Caco-2 (cell line): ENCODE data around the gene SLC15A1. TPM values are rescaled to one million over a fixed set of nuclear protein-coding genes. Genes with fewer than 3 reads are reported as not detected.

Experiments
- BruUV-seq: library from RNA; stranded (reverse); fragments of 400-500 nt; replicated peaks from 2 replicates; lab custom pipeline; 2021; lab: Mats Ljungman, UMichigan
- CTCF ChIA-PET: fragments of 300-600 bp; sonication (Branson Sonifier 250); formaldehyde crosslinking; loops from one replicate; lab custom pipeline; 2022; ENCODE audit warnings: antibody characterized with exemption; lab: Charles Lee
- POLR2A ChIA-PET: fragments of 300-600 bp; sonication (Branson Sonifier 250); formaldehyde crosslinking; loops from one replicate; lab custom pipeline; 2022; ENCODE audit warnings: antibody characterized with exemption; lab: Charles Lee
- DNase-seq, 2 experiments: peaks; one replicate each; pipeline versions ENCODE4 v3.0.0 to v3.0.0-alpha.2; 2020 to 2022
- H3K27me3 ChIP-seq: replicated peaks from 2 replicates; pipeline ENCODE4 v1.6.0; 2011; ENCODE audit warnings: low read length; ENCODE audit not compliant: control insufficient read depth, insufficient read depth
- H3K36me3 ChIP-seq: 2 replicates; pipeline ENCODE4 v1.5.1; 2011; ENCODE audit warnings: low read length; ENCODE audit not compliant: control insufficient read depth, insufficient read depth
- H3K4me1 ChIP-seq: fragments of 250-450 bp; sonication (Bioruptor Pico); 2 replicates; pipeline ENCODE4 v1.5.1; 2020; ENCODE audit warnings: mild to moderate bottlenecking
- H3K4me3 ChIP-seq: 2 replicates; pipeline ENCODE4 v1.5.1; 2011; ENCODE audit warnings: low read depth, mild to moderate bottlenecking, control low read depth, low read length
- H3K9me3 ChIP-seq: fragments of 250-450 bp; sonication (Bioruptor Pico); 2 replicates; pipeline ENCODE4 v1.5.1; 2020; ENCODE audit warnings: mild to moderate bottlenecking, moderate library complexity
- H3K27ac Mint-ChIP-seq: one replicate; pipeline ENCODE4 v1.8.0; 2022; ENCODE audit warnings: mixed read lengths; ENCODE audit not compliant: unreplicated experiment
- H3K27me3 Mint-ChIP-seq: one replicate; pipeline ENCODE4 v1.8.0; 2022; ENCODE audit warnings: mixed read lengths; ENCODE audit not compliant: insufficient read depth, unreplicated experiment
- H3K36me3 Mint-ChIP-seq: one replicate; pipeline ENCODE4 v1.8.0; 2022; ENCODE audit warnings: mild to moderate bottlenecking, mixed read lengths; ENCODE audit not compliant: insufficient read depth, unreplicated experiment
- H3K4me1 Mint-ChIP-seq: one replicate; pipeline ENCODE4 v1.8.0; 2022; ENCODE audit warnings: low read depth, mixed read lengths; ENCODE audit not compliant: unreplicated experiment
- H3K4me3 Mint-ChIP-seq: one replicate; pipeline ENCODE4 v1.8.0; 2022; ENCODE audit warnings: mild to moderate bottlenecking, moderate library complexity, mixed read lengths; ENCODE audit not compliant: unreplicated experiment
- H3K9me3 Mint-ChIP-seq: one replicate; pipeline ENCODE4 v1.8.0; 2022; ENCODE audit warnings: mixed read lengths; ENCODE audit not compliant: unreplicated experiment
- intact Hi-C: fragments of 100-400 bp; cut with micrococcal nuclease; formaldehyde crosslinking; loops from one replicate; pipeline ENCODE4 v1.10.0; 2022; ENCODE audit not compliant: unreplicated experiment
- total RNA-seq: library from RNA; stranded (reverse); gene quantifications from 2 replicates; pipeline ENCODE4 v1.2.3, GENCODE V29; 2022
- TF ChIP-seq, protein P1 (sequence below), 2 experiments: fragments of 200-600 bp in 1 of 2; IDR thresholded peaks; 1 replicate in 1 of 2; 2 replicates in 1 of 2; pipeline versions ENCODE4 v1.5.1 to v1.8.0; 2011 to 2022; ENCODE audit warnings: antibody characterized with exemption in 1 of 2, control low read depth in 1 of 2, inconsistent platforms in 1 of 2, low read depth in 1 of 2, low read length in 1 of 2, mild to moderate bottlenecking in 1 of 2, moderate library complexity in 1 of 2; ENCODE audit not compliant: insufficient read depth in 1 of 2, severe bottlenecking in 1 of 2, unreplicated experiment in 1 of 2

The SLC15A1 gene
- total RNA-seq, 1 experiment from 2014 or later, result 12.3 TPM

DNA sequence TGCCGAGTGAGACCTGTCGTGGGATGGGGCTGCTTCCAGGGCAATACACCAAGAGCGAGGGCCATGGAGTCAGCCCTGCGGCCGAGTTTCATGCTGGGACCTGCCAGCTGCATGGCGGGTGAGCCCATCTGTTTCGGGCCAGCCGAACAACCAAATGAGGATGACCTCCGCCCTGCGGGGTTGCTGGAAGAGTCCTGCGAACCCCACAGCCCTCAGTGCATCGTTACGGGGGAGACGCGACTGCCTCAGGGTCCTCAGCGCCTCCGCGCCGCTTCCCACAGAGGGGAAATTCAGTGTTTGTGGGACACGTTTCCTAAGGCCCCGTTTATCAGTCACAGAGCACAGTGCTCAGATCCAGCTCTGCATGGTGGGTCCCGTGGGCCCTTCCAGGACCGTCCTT, 22.0 kb downstream of the SLC15A1 start:
- POLR2A ChIA-PET, result no interaction called here
- Mint-ChIP-seq H3K36me3 (no peaks in the 10 kb centered on the region), H3K27ac (no peak overlapping the region), H3K4me1 (peaks cover 7% of the 10 kb centered on the region), H3K27me3 (no peaks in the 10 kb centered on the region), H3K9me3 (no peaks in the 10 kb centered on the region), H3K4me3 (no peak overlapping the region)
- no peak overlapping the region for H3K4me3 ChIP-seq
- H3K36me3 ChIP-seq, result no peaks in the 10 kb centered on the region
- peaks cover 14% of the 10 kb centered on the region; the same call in 1 of the 2 replicates for H3K9me3 ChIP-seq
- CTCF ChIA-PET, result no interaction called here
- intact Hi-C loops, result no loop called here
- peaks cover 17% of the 10 kb centered on the region for H3K4me1 ChIP-seq
- no peaks in the 10 kb centered on the region for H3K27me3 ChIP-seq
- TF ChIP-seq, protein P1, sequence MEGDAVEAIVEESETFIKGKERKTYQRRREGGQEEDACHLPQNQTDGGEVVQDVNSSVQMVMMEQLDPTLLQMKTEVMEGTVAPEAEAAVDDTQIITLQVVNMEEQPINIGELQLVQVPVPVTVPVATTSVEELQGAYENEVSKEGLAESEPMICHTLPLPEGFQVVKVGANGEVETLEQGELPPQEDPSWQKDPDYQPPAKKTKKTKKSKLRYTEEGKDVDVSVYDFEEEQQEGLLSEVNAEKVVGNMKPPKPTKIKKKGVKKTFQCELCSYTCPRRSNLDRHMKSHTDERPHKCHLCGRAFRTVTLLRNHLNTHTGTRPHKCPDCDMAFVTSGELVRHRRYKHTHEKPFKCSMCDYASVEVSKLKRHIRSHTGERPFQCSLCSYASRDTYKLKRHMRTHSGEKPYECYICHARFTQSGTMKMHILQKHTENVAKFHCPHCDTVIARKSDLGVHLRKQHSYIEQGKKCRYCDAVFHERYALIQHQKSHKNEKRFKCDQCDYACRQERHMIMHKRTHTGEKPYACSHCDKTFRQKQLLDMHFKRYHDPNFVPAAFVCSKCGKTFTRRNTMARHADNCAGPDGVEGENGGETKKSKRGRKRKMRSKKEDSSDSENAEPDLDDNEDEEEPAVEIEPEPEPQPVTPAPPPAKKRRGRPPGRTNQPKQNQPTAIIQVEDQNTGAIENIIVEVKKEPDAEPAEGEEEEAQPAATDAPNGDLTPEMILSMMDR (IDR thresholded peaks at IDR 0.05; ENCODE audit: insufficient read depth in 1 of 2, low read depth in 1 of 2, low read length in 1 of 2, severe bottlenecking in 1 of 2, unreplicated experiment in 1 of 2), result no peak
- BruUV-seq, result no TSS peak
- DNase-seq, result no peak

DNA sequence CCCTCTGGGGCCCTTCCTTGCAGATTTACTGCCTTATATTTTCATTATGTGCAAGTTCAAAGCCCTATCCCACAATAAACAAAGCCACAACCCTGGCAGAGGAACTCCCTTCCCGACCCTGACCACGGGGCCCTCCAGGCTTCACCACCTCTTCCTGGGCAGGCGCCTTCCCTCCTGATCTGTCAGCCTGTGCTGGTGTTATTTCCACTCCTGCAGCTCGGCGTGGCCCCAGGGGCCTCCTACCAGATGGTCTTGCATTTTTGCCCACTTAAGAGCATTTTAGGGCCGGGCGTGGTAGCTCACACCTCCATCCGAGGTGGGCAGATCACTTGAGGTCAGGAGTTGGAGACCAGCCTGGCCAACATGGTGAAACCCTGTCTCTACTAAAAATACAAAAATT, 22.8 kb downstream of the SLC15A1 start:
- H3K9me3 ChIP-seq, result peaks cover 14% of the 10 kb centered on the region; the same call in 1 of the 2 replicates
- CTCF ChIA-PET, result no interaction called here
- Mint-ChIP-seq H3K4me1 (peaks cover 7% of the 10 kb centered on the region), H3K4me3 (no peak overlapping the region), H3K9me3 (no peaks in the 10 kb centered on the region), H3K27ac (no peak overlapping the region), H3K36me3 (no peaks in the 10 kb centered on the region), H3K27me3 (no peaks in the 10 kb centered on the region)
- TF ChIP-seq, protein P1 (IDR thresholded peaks at IDR 0.05; ENCODE audit: insufficient read depth in 1 of 2, low read depth in 1 of 2, low read length in 1 of 2, severe bottlenecking in 1 of 2, unreplicated experiment in 1 of 2), result no peak
- no TSS peak for BruUV-seq
- peaks cover 17% of the 10 kb centered on the region for H3K4me1 ChIP-seq
- intact Hi-C loops, result no loop called here
- POLR2A ChIA-PET, result no interaction called here
- H3K36me3 ChIP-seq, result no peaks in the 10 kb centered on the region
- H3K4me3 ChIP-seq, result no peak overlapping the region
- no peak for DNase-seq
- no peaks in the 10 kb centered on the region for H3K27me3 ChIP-seq

DNA sequence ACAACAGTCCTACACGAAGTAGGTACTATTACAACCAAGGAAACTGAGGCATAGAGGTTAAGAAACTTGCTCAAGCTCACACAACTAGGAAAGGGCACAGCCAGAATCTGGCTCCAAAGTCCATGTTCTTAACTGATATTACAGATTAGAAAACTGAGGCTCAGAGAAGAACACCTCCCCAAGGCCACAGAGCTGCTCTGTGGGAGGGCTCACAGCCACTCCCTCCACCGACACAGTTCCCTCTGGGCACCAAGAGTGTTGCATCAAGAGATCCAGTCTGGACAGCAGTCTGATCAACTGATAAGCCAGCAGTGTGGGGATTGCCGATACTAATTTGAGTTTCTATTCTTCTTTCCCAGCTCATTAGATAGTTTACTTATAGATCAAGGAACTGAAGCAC, 29.5 kb downstream of the SLC15A1 start:
- Mint-ChIP-seq H3K9me3 (no peaks in the 10 kb centered on the region), H3K4me1 (no peaks in the 10 kb centered on the region), H3K27ac (no peak overlapping the region), H3K27me3 (no peaks in the 10 kb centered on the region), H3K36me3 (no peaks in the 10 kb centered on the region), H3K4me3 (no peak overlapping the region)
- Histone ChIP-seq H3K36me3 (no peaks in the 10 kb centered on the region), H3K4me3 (no peak overlapping the region), H3K9me3 (no peaks in the 10 kb centered on the region), H3K27me3 (no peaks in the 10 kb centered on the region), H3K4me1 (peaks cover 3% of the 10 kb centered on the region; the same call in 1 of the 2 replicates)
- TF ChIP-seq, protein P1 (IDR thresholded peaks at IDR 0.05; ENCODE audit: insufficient read depth in 1 of 2, low read depth in 1 of 2, low read length in 1 of 2, severe bottlenecking in 1 of 2, unreplicated experiment in 1 of 2), result no peak
- DNase-seq, result no peak
- BruUV-seq, result no TSS peak
- ChIA-PET POLR2A (no interaction called here), CTCF (no interaction called here)
- intact Hi-C loops, result no loop called here
